A549 treated with Mapracorat at 1 μM for 4 hours (cell line): Measurements from ENCODE around the gene HCRTR2. TPM values are rescaled to one million over a fixed set of nuclear protein-coding genes. Genes with fewer than 3 reads are reported as not detected.

Experiments
- total RNA-seq: library from RNA; stranded (reverse); fragments of 200-300 nt; extraction: Qiagen RNA extraction; gene quantifications from 5 replicates; pipeline ENCODE4 v1.2.3, GENCODE V29; 2022

HCRTR2 gene
- total RNA-seq, result not detected in 5 replicates

GRCh38 chr6:55174211-55175026 is at the start of gene HCRTR2:
HCRTR2 (plus strand) TSS chr6:55174515; CDS start chr6:55174588, 73 bp downstream.

DNA sequence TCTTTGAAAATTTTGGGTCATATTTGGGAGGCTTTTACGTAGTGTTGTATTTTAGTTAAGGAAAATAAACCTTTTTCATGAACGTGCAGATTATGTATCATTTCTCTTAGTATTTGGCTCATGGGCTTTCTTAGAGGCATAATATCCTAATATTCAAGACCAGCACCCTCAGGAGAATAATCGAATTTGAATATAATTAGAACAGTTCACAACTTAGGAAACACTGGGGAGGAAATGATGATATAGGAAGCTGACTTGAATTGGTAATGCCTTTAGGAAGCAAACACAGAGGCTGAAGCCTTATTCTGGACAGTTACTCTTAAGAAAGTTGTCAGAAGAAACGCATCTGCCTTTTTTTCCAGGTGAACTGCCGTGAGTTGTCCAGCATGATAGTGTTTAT is 152.9 kb downstream of the HCRTR2 start, which contains the start of gene GFRAL:
TSS of gene GFRAL (plus strand) at position 301 of the 400 bp plus-strand sequence. CDS start at position 387, 86 bp downstream.

Other genes with a start within 250 kb of the HCRTR2 start
- gene GFRAL, start 153.0 kb downstream of the HCRTR2 start, total RNA-seq, result not detected in 5 replicates